ENCODE data around the gene NR5A2. TPM values are rescaled to one million over a fixed set of nuclear protein-coding genes. Genes with fewer than 3 reads are reported as not detected.
A peak's percentile ranks its signal among the peaks of the same experiment; 100 is the strongest.

Gene NR5A2
- total RNA-seq, 6 donors from 2014 or later, result under 0.01 to 7.8 (median 2.1) TPM

- ATAC-seq (ENCODE audit: low FRiP score in 2 of 2) (peak; percentile 28 to 34), DNase-seq (no peak)
- H3K4me3 ChIP-seq, result no peak overlapping the region
- no peaks in the 10 kb centered on the region for H3K9me3 ChIP-seq
- WGBS, 2 donors, result 72 to 79% methylated on average over 5 of the region's 5 CpGs
- no peaks in the 10 kb centered on the region for H3K27me3 ChIP-seq
- TF ChIP-seq EP300 (IDR thresholded peaks at IDR 0.05), result no peak
- no peak for TF ChIP-seq POLR2AphosphoS5 (IDR thresholded peaks at IDR 0.05)
- TF ChIP-seq POLR2A (IDR thresholded peaks at IDR 0.05), result no peak
- TF ChIP-seq CTCF (IDR thresholded peaks at IDR 0.05), result peak in 1 of 6 experiments; percentile 5
- no peaks in the 10 kb centered on the region for H3K36me3 ChIP-seq
- H3K27ac ChIP-seq, result no peak overlapping the region
- H3K4me1 ChIP-seq, result no peaks in the 10 kb centered on the region
These were observed 63.0 kb downstream of the NR5A2 start for GRCh38 chr1:200090252-200091159.

GRCh38 chr1:200095057-200095577 is 67.6 kb downstream of the NR5A2 start:
- ATAC-seq (ENCODE audit: low FRiP score in 2 of 2) (no peak), DNase-seq (no peak)
- H3K36me3 ChIP-seq, result no peaks in the 10 kb centered on the region
- H3K4me1 ChIP-seq, result no peaks in the 10 kb centered on the region
- 79 to 88% methylated on average over 2 of the region's 2 CpGs for WGBS, 2 donors
- H3K27me3 ChIP-seq, result no peaks in the 10 kb centered on the region
- no peaks in the 10 kb centered on the region for H3K9me3 ChIP-seq
- H3K4me3 ChIP-seq, result no peak overlapping the region
- H3K27ac ChIP-seq, result no peak overlapping the region
- no peak for TF ChIP-seq CTCF (IDR thresholded peaks at IDR 0.05)
- TF ChIP-seq POLR2A (IDR thresholded peaks at IDR 0.05), result no peak
- no peak for TF ChIP-seq EP300 (IDR thresholded peaks at IDR 0.05)
- no peak for TF ChIP-seq POLR2AphosphoS5 (IDR thresholded peaks at IDR 0.05)

GRCh38 chr1:200096774-200097173 is 69.3 kb downstream of the NR5A2 start:
- H3K27me3 ChIP-seq, result no peaks in the 10 kb centered on the region
- no peak for DNase-seq
- TF ChIP-seq POLR2AphosphoS5 (IDR thresholded peaks at IDR 0.05) (no peak), CTCF (IDR thresholded peaks at IDR 0.05) (no peak), EP300 (IDR thresholded peaks at IDR 0.05) (no peak), POLR2A (IDR thresholded peaks at IDR 0.05) (no peak)
- H3K4me1 ChIP-seq, result no peaks in the 10 kb centered on the region
- no peak overlapping the region for H3K27ac ChIP-seq
- no peaks in the 10 kb centered on the region for H3K36me3 ChIP-seq
- H3K4me3 ChIP-seq, result no peak overlapping the region
- no peaks in the 10 kb centered on the region for H3K9me3 ChIP-seq
- ATAC-seq (ENCODE audit: low FRiP score in 2 of 2), result no peak
- 90 to 92% methylated on average over 3 of the region's 3 CpGs for WGBS, 2 donors

GRCh38 chr1:200099040-200099439 is 71.5 kb downstream of the NR5A2 start:
- Histone ChIP-seq H3K4me3 (no peak overlapping the region), H3K27ac (no peak overlapping the region), H3K4me1 (no peaks in the 10 kb centered on the region), H3K27me3 (no peaks in the 10 kb centered on the region), H3K36me3 (no peaks in the 10 kb centered on the region), H3K9me3 (no peaks in the 10 kb centered on the region)
- WGBS, 2 donors, result 55 to 63% methylated on average over 3 of the region's 3 CpGs
- no peak for TF ChIP-seq CTCF (IDR thresholded peaks at IDR 0.05)
- TF ChIP-seq EP300 (IDR thresholded peaks at IDR 0.05), result no peak
- TF ChIP-seq POLR2A (IDR thresholded peaks at IDR 0.05), result no peak
- no peak for TF ChIP-seq POLR2AphosphoS5 (IDR thresholded peaks at IDR 0.05)
- DNase-seq, result no peak
- no peak for ATAC-seq (ENCODE audit: low FRiP score in 2 of 2)
